GM21717 (cell line): ENCODE data around the gene RNH1.

Experiments
- ATAC-seq: cut with Tn5 transposase; IDR thresholded peaks from one replicate; pipeline ENCODE4 v1.9.1; 2021; ENCODE audit warnings: mild to moderate bottlenecking, moderate library complexity; ENCODE audit not compliant: unreplicated experiment

The RNH1 gene

GRCh38 chr11:499201-500076 is 7.6 kb downstream of the RNH1 start:
- ATAC-seq = no peak

GRCh38 chr11:498297-499181 is 8.5 kb downstream of the RNH1 start:
- ATAC-seq = no peak

GRCh38 chr11:497565-498296 is 9.3 kb downstream of the RNH1 start:
- ATAC-seq = no peak

GRCh38 chr11:496834-497564 is 10.0 kb downstream of the RNH1 start:
- ATAC-seq = no peak

GRCh38 chr11:495537-495931 is 11.5 kb downstream of the RNH1 start:
- ATAC-seq = no peak

- ATAC-seq = no peak
These were observed 12.1 kb downstream of the RNH1 start for GRCh38 chr11:494761-495536.

- ATAC-seq = no peak
These were observed 14.4 kb downstream of the RNH1 start for GRCh38 chr11:492427-493226.

GRCh38 chr11:491358-491757 is 15.7 kb downstream of the RNH1 start:
- ATAC-seq = no peak

- no peak for ATAC-seq
These were observed 16.1 kb downstream of the RNH1 start for GRCh38 chr11:490930-491260.

GRCh38 chr11:490186-490929 is 16.7 kb downstream of the RNH1 start:
- ATAC-seq = no peak

- no peak for ATAC-seq
These were observed 17.3 kb downstream of the RNH1 start for GRCh38 chr11:489610-490185.

GRCh38 chr11:488992-489391 is 18.1 kb downstream of the RNH1 start:
- ATAC-seq = no peak

- no peak for ATAC-seq
These were observed 18.5 kb downstream of the RNH1 start for GRCh38 chr11:488579-488978.

- ATAC-seq = no peak
These were observed 19.0 kb downstream of the RNH1 start for GRCh38 chr11:488062-488461.

GRCh38 chr11:487571-488021 is 19.4 kb downstream of the RNH1 start:
- no peak for ATAC-seq

GRCh38 chr11:486189-486588 is 20.9 kb downstream of the RNH1 start:
- ATAC-seq = no peak

GRCh38 chr11:484616-485015 is 22.4 kb downstream of the RNH1 start:
- no peak for ATAC-seq

- ATAC-seq = no peak
These were observed 27.7 kb downstream of the RNH1 start for GRCh38 chr11:479311-479710.
